Measurements from ENCODE around the gene DNAJB14.

- TF ChIP-seq EZH2 (IDR thresholded peaks at IDR 0.05; ENCODE audit: borderline replicate concordance, low read depth, low read length, severe bottlenecking) (no peak), CTCF (IDR thresholded peaks at IDR 0.05; ENCODE audit: borderline replicate concordance, extremely low read depth, low read length, poor library complexity, severe bottlenecking) (no peak)
Measured at GRCh38 chr4:99875071-99875470, 71.3 kb downstream of the DNAJB14 start.
